K562 (cell line): ENCODE data around the gene CSNK1G1. TPM values are rescaled to one million over a fixed set of nuclear protein-coding genes. Genes with fewer than 3 reads are reported as not detected.

Experiments used
- DPF2 ChIP-seq: fragments of 450-650 bp; IDR thresholded peaks from 2 replicates; pipeline ENCODE4 v1.6.1; 2016
- ELF1 ChIP-seq: fragments of 200-800 bp; sonication (Bioruptor generic); IDR thresholded peaks from 2 replicates; pipeline ENCODE4 v1.6.1; 2016; ENCODE audit warnings: missing genetic modification characterization, missing compliant biosample characterization
- ETV5 ChIP-seq: sonication (generic); formaldehyde crosslinking; IDR thresholded peaks from 2 replicates; pipeline ENCODE4 v1.4.0; 2020; ENCODE audit warnings: low read depth, mild to moderate bottlenecking, missing genetic modification reagents
- FOXK2 ChIP-seq, 2 experiments: fragments of 450-650 bp; IDR thresholded peaks in 1 of 2; conservative IDR thresholded peaks in 1 of 2; 2 replicates each; pipeline ENCODE4 v1.6.1; 2016; ENCODE audit warnings: low read depth in 2 of 2, mild to moderate bottlenecking in 1 of 2
- GATAD2B ChIP-seq: fragments of 450-650 bp; IDR thresholded peaks from 2 replicates; pipeline ENCODE4 v1.6.1; 2017; ENCODE audit warnings: mild to moderate bottlenecking, borderline replicate concordance
- HNRNPLL ChIP-seq: fragments of 200-400 bp; formaldehyde crosslinking; IDR thresholded peaks from 2 replicates; pipeline ENCODE4 v1.6.1; 2017; ENCODE audit warnings: low read length, low read depth, mild to moderate bottlenecking; ENCODE audit not compliant: poor library complexity, severe bottlenecking
- KDM2B ChIP-seq: fragments of 250-450 bp; sonication (Bioruptor Pico); IDR thresholded peaks from 2 replicates; pipeline ENCODE4 v1.8.0; 2021; ENCODE audit warnings: mild to moderate bottlenecking, moderate library complexity
- KDM5B ChIP-seq: fragments of 200-600 bp; sonication (generic); IDR thresholded peaks from 2 replicates; pipeline ENCODE4 v1.6.1; 2012; ENCODE audit warnings: low read depth, mild to moderate bottlenecking, moderate library complexity, low read length, control low read depth, inconsistent platforms; ENCODE audit not compliant: insufficient replicate concordance
- L3MBTL2 ChIP-seq: fragments of 450-650 bp; IDR thresholded peaks from 2 replicates; pipeline ENCODE4 v1.6.1; 2016; ENCODE audit warnings: mild to moderate bottlenecking, moderate library complexity
- MED1 ChIP-seq: sonication (generic); formaldehyde crosslinking; IDR thresholded peaks from 2 replicates; pipeline ENCODE4 v1.8.1; 2023; ENCODE audit warnings: missing genetic modification reagents, borderline replicate concordance
- NRF1 ChIP-seq, 2 experiments: fragments of 450-650 bp; IDR thresholded peaks in 1 of 2; conservative IDR thresholded peaks in 1 of 2; 2 replicates each; pipeline ENCODE4 v1.6.1; 2014; ENCODE audit warnings: mild to moderate bottlenecking in 2 of 2
- PYGO2 ChIP-seq: fragments of 450-650 bp; IDR thresholded peaks from 2 replicates; pipeline ENCODE4 v1.6.1; 2016; ENCODE audit warnings: mild to moderate bottlenecking, missing genetic modification characterization, moderate library complexity, missing compliant biosample characterization
- RBM22 ChIP-seq: fragments of 200-400 bp; formaldehyde crosslinking; IDR thresholded peaks from 2 replicates; pipeline ENCODE4 v1.6.1; 2018; ENCODE audit warnings: low read length, low read depth; ENCODE audit not compliant: poor library complexity, severe bottlenecking
- SMARCE1 ChIP-seq: fragments of 450-650 bp; IDR thresholded peaks from 2 replicates; pipeline ENCODE4 v1.7.1; 2016; ENCODE audit warnings: mild to moderate bottlenecking
- STAT6 ChIP-seq: sonication (generic); formaldehyde crosslinking; IDR thresholded peaks from 2 replicates; pipeline ENCODE4 v1.8.1; 2023; ENCODE audit warnings: mild to moderate bottlenecking, missing genetic modification reagents
- THRB ChIP-seq: fragments of 450-650 bp; formaldehyde crosslinking; conservative IDR thresholded peaks from 2 replicates; pipeline ENCODE4 v1.4.0; 2022; ENCODE audit warnings: mild to moderate bottlenecking, missing genetic modification characterization
- YY1 ChIP-seq, 3 experiments: IDR thresholded peaks; 2 replicates each; pipeline ENCODE4 v1.6.1; 2011; ENCODE audit warnings: low read length in 2 of 3, mild to moderate bottlenecking in 2 of 3, moderate library complexity in 2 of 3, borderline replicate concordance in 1 of 3, control low read depth in 1 of 3, low read depth in 1 of 3; ENCODE audit not compliant: insufficient read depth in 3 of 3, insufficient replicate concordance in 2 of 3, control insufficient read depth in 1 of 3, insufficient read length in 1 of 3; ENCODE audit errors: extremely low read depth in 1 of 3
- ZBTB7A ChIP-seq: IDR thresholded peaks from 2 replicates; pipeline ENCODE4 v1.6.1; 2011; ENCODE audit warnings: low read depth, mild to moderate bottlenecking, low read length, moderate library complexity, borderline replicate concordance; ENCODE audit not compliant: control insufficient read depth
- ZNF174 ChIP-seq: fragments of 250-450 bp; sonication (Bioruptor Pico); IDR thresholded peaks from 2 replicates; pipeline ENCODE4 v1.4.0; 2020; ENCODE audit warnings: mild to moderate bottlenecking
- ZNF316 ChIP-seq: fragments of 450-650 bp; IDR thresholded peaks from 2 replicates; pipeline ENCODE4 v1.6.1; 2016
- ZNF561 ChIP-seq: fragments of 450-650 bp; formaldehyde crosslinking; conservative IDR thresholded peaks from 2 replicates; pipeline ENCODE4 v1.4.0; 2020; ENCODE audit warnings: mild to moderate bottlenecking, moderate library complexity
- polyA plus RNA-seq, 8 experiments: library from polyadenylated mRNA; depleted of rRNA in 4 of 8; stranded (reverse) in 5 of 8; unstranded in 3 of 8; fragments of >200 nt; fragmentation: Nextera tagmentation in 2 of 8; fragmentation: Illumina TruSeq in 1 of 8; extraction: Ambion mirVana in 2 of 8; extraction: Trizol in 1 of 8; gene quantifications; 2 replicates each; pipeline versions ENCODE4 v1.2.1 to v1.2.3, GENCODE V29; 2011 to 2014; ENCODE audit warnings: inconsistent platforms in 1 of 8, missing spikeins in 1 of 8
- total RNA-seq, 7 experiments: library from RNA; depleted of rRNA in 6 of 7; stranded (reverse); fragments of >200 nt in 6 of 7; fragmentation: Illumina TruSeq in 2 of 7; extraction: Trizol in 2 of 7; gene quantifications; 2 replicates each; pipeline versions ENCODE4 v1.2.1 to v1.2.3, GENCODE V29; 2011 to 2021; ENCODE audit warnings: low replicate concordance in 1 of 7
- TF ChIP-seq, protein P1 (sequence below): fragments of 200-800 bp; sonication (Bioruptor generic); IDR thresholded peaks from 2 replicates; pipeline ENCODE4 v1.6.1; 2017; ENCODE audit warnings: missing genetic modification characterization, missing compliant biosample characterization

The CSNK1G1 gene
- total and polyA plus RNA-seq, 9 of the 15 experiments (the other 6 are each of a cell fraction or from before 2014, with no cell fraction given): 4.5 to 18.5 (median 9.5) TPM

DNA sequence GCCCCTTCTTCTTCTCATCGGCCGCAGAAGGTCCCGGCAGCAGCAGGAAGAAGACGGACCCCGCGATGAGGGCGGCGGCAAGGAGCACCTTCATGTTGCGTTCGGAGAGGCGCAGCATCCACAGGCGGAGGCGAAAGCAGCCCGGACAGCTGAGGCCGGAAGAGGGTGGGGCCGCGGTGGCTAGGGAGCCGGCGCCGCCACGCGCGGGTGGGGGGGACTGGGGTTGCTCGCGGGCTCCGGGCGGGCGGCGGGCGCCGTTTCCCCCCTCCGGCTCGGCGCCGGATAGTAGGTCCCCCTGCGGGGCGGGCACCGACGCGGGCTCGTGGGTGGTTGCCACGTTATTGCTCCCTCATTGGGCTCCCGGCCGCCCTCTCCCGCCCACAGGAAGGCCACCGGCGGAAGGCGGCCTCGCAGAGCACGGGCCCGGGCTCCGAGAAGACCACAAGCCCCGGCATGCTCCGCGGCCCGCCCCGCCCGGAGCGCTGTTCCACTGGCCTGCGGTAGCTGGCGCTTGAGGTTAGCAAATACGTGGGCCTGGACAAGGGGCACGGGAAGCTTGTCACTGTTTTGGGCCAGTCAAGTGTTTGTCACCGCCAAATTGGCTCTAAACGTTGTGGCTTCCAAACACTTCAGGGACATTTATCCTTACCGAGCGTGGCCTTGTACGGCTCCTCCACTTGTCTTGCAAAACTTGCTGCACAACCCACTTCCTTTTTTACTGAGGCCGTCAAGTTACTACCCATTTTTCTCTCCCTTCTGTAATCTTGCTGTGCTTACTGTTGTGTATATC lies 192.9 kb downstream of the CSNK1G1 start, which contains the start of gene PPIB (continued):
- no peak for TF ChIP-seq KDM2B (CRISPR knock-in tag)
- TF ChIP-seq GATAD2B: 0 out of 2 replicates have a peak, but pooled peaks have one; percentile 14
- peak; percentile 70 to 74 for TF ChIP-seq NRF1 (conservative IDR thresholded peaks at IDR 0.05 in 1 of 2, IDR thresholded peaks at IDR 0.05 in 1 of 2)
- TF ChIP-seq, protein P1, sequence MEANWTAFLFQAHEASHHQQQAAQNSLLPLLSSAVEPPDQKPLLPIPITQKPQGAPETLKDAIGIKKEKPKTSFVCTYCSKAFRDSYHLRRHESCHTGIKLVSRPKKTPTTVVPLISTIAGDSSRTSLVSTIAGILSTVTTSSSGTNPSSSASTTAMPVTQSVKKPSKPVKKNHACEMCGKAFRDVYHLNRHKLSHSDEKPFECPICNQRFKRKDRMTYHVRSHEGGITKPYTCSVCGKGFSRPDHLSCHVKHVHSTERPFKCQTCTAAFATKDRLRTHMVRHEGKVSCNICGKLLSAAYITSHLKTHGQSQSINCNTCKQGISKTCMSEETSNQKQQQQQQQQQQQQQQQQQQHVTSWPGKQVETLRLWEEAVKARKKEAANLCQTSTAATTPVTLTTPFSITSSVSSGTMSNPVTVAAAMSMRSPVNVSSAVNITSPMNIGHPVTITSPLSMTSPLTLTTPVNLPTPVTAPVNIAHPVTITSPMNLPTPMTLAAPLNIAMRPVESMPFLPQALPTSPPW (CRISPR knock-in tag): peak; percentile 95
- TF ChIP-seq MED1 (CRISPR knock-in tag): no peak
- no peak for TF ChIP-seq PYGO2
- peak; percentile 56 for TF ChIP-seq RBM22
- TF ChIP-seq ETV5 (CRISPR knock-in tag): peak; percentile 66
- peak; percentile 74 to 97 for TF ChIP-seq FOXK2 (conservative IDR thresholded peaks at IDR 0.05 in 1 of 2, IDR thresholded peaks at IDR 0.05 in 1 of 2; ENCODE audit: low read depth in 2 of 2)
- TF ChIP-seq ZNF316: no peak
- TF ChIP-seq ZNF561: no peak
- peak; percentile 94 for TF ChIP-seq ELF1 (tag)
- 0 out of 2 replicates have a peak, but pooled peaks have one; percentile 16 for TF ChIP-seq ZBTB7A
- TF ChIP-seq DPF2: peak; percentile 69
- TF ChIP-seq HNRNPLL: peak; percentile 64
- peak; percentile 74 for TF ChIP-seq SMARCE1
- TF ChIP-seq STAT6 (CRISPR knock-in tag): 0 out of 2 replicates have a peak, but pooled peaks have one; percentile 48
- peak; percentile 89 for TF ChIP-seq KDM5B
- TF ChIP-seq YY1 (IDR thresholded peaks at IDR 0.05; ENCODE audit: borderline replicate concordance in 1 of 3, control insufficient read depth in 1 of 3, extremely low read depth in 1 of 3, insufficient read depth in 3 of 3, insufficient read length in 1 of 3, insufficient replicate concordance in 2 of 3, low read depth in 1 of 3, low read length in 2 of 3): peak in 2 of 3 experiments; percentile 42 to 45
- peak; percentile 64 for TF ChIP-seq L3MBTL2
- TF ChIP-seq THRB (CRISPR knock-in tag): 0 out of 2 replicates have a peak, but pooled peaks have one; percentile 41
- no peak for TF ChIP-seq ZNF174
